ENCODE data around the gene MYH6.

DNA sequence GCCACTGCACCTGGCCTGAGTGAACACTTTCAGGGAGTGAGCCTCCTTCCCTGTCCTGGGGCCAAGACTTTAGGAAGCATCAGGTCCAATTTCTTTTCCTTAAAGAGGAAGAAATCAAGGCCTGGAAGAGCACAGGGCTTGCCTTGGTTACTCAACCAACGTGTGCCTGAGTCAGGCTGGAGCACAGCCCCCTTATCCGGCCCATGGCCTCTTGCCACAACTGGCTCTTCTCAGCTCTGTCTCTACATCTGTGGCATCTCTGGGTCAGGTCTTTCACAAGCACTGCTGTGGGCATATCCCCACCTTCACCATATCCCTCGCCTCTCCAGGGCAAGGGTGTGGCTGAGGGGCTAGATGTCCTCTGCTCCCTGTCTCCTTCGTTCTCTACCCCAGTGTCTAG, 6.8 kb downstream of the MYH6 start:
- TF ChIP-seq POLR2A (IDR thresholded peaks at IDR 0.05) (no peak), CTCF (IDR thresholded peaks at IDR 0.05) (no peak)
